ENCODE results near the gene DRP2.
"Not testable (repeated sequence)": the region's sequence is repeated elsewhere in the genome, so short reads cannot be mapped to it uniquely, and the experiment has no call there.

Gene DRP2

GRCh38 chrX:101219116-101219863 is at the start of gene DRP2:
Gene DRP2, plus strand, starts transcription at chrX:101219786. Its CDS starts 11,862 bp downstream, at chrX:101231648.
- no peak for DNase-seq (ENCODE audit: low read depth in 2 of 2)

GRCh38 chrX:101171883-101172400 is 47.6 kb upstream of the DRP2 start:
- DNase-seq (ENCODE audit: low read depth in 2 of 2), result no peak

GRCh38 chrX:101176439-101176838 is 43.1 kb upstream of the DRP2 start:
- no peak for DNase-seq (ENCODE audit: low read depth in 2 of 2)

GRCh38 chrX:101184876-101185275 is 34.7 kb upstream of the DRP2 start:
- DNase-seq (ENCODE audit: low read depth in 2 of 2), result not testable (repeated sequence)

- not testable (repeated sequence) for DNase-seq (ENCODE audit: low read depth in 2 of 2)
Measured at GRCh38 chrX:101187961-101188360, 31.6 kb upstream of the DRP2 start.

- DNase-seq (ENCODE audit: low read depth in 2 of 2), result no peak
Measured at GRCh38 chrX:101190736-101191135, 28.9 kb upstream of the DRP2 start.

GRCh38 chrX:101191217-101191750 is 28.3 kb upstream of the DRP2 start:
- no peak for DNase-seq (ENCODE audit: low read depth in 2 of 2)

GRCh38 chrX:101195442-101196173 is 24.0 kb upstream of the DRP2 start:
- no peak for DNase-seq (ENCODE audit: low read depth in 2 of 2)

GRCh38 chrX:101203761-101204351 is 15.7 kb upstream of the DRP2 start:
- DNase-seq (ENCODE audit: low read depth in 2 of 2), result no peak

GRCh38 chrX:101206471-101206870 is 13.1 kb upstream of the DRP2 start:
- DNase-seq (ENCODE audit: low read depth in 2 of 2), result no peak

GRCh38 chrX:101208152-101208905 is 11.3 kb upstream of the DRP2 start:
- DNase-seq (ENCODE audit: low read depth in 2 of 2), result no peak

- no peak for DNase-seq (ENCODE audit: low read depth in 2 of 2)
Measured at GRCh38 chrX:101210630-101211029, 9.0 kb upstream of the DRP2 start.

GRCh38 chrX:101217689-101218088 is 1.9 kb upstream of the DRP2 start:
- no peak for DNase-seq (ENCODE audit: low read depth in 2 of 2)

- DNase-seq (ENCODE audit: low read depth in 2 of 2), result no peak
Measured at GRCh38 chrX:101219864-101220346, 319 bp downstream of the DRP2 start.

GRCh38 chrX:101220662-101221260 is 1.2 kb downstream of the DRP2 start:
- no peak for DNase-seq (ENCODE audit: low read depth in 2 of 2)

- no peak for DNase-seq (ENCODE audit: low read depth in 2 of 2)
Measured at GRCh38 chrX:101223226-101223625, 3.6 kb downstream of the DRP2 start.

- no peak for DNase-seq (ENCODE audit: low read depth in 2 of 2)
Measured at GRCh38 chrX:101229170-101229569, 9.6 kb downstream of the DRP2 start.

- DNase-seq (ENCODE audit: low read depth in 2 of 2), result no peak
Measured at GRCh38 chrX:101230636-101231035, 11.1 kb downstream of the DRP2 start.

- DNase-seq (ENCODE audit: low read depth in 2 of 2), result no peak
Measured at GRCh38 chrX:101231080-101231479, 11.5 kb downstream of the DRP2 start.

GRCh38 chrX:101232316-101232715 is 12.7 kb downstream of the DRP2 start:
- no peak for DNase-seq (ENCODE audit: low read depth in 2 of 2)

GRCh38 chrX:101237041-101237440 is 17.5 kb downstream of the DRP2 start:
- no peak for DNase-seq (ENCODE audit: low read depth in 2 of 2)

All from stimulated activated CD8-positive, alpha-beta memory T cell treated with anti-CD3 and anti-CD28 coated beads, Interleukin-7, amount 100 ng/mL, for 1 hour (primary cell).